OCI-LY7 (cell line): Measurements from ENCODE around the gene RPS16.

Experiments
- CTCF ChIP-seq: fragments of 200-600 bp; sonication (generic); conservative IDR thresholded peaks from 2 replicates; pipeline ENCODE4 v1.5.1; 2014; ENCODE audit warnings: mild to moderate bottlenecking, antibody characterized with exemption, low read length, moderate library complexity, mixed read lengths
- EZH2phosphoT487 ChIP-seq: fragments of 200-600 bp; sonication (generic); IDR thresholded peaks from 2 replicates; pipeline ENCODE4 v1.6.1; 2018; ENCODE audit warnings: low read depth, borderline replicate concordance, mild to moderate bottlenecking, mixed run types, antibody characterized with exemption, low read length, moderate library complexity, mixed read lengths

- no peak for TF ChIP-seq CTCF
- TF ChIP-seq EZH2phosphoT487, result no peak
Measured at GRCh38 chr19:39388657-39389056, 47.1 kb downstream of the RPS16 start.
